A549 (cell line): ENCODE measurements around the gene TEX47.

Experiments
- CTCF ChIP-seq: fragments of >200 bp; sonication (Bioruptor Twin); formaldehyde crosslinking; IDR thresholded peaks from 3 replicates; pipeline ENCODE4 v1.5.1; 2016
- EP300 ChIP-seq, 2 experiments: fragments of >200 bp; sonication (Bioruptor Twin); formaldehyde crosslinking; IDR thresholded peaks; 2 replicates in 1 of 2; 3 replicates in 1 of 2; pipeline ENCODE4 v1.6.1; 2016 to 2017
- HMGXB4 ChIP-seq: fragments of 250-450 bp; sonication (Bioruptor Pico); IDR thresholded peaks from 2 replicates; pipeline ENCODE4 v1.5.0; 2021; ENCODE audit warnings: mild to moderate bottlenecking, moderate library complexity, borderline replicate concordance
- POLR2A ChIP-seq: IDR thresholded peaks from 2 replicates; pipeline ENCODE4 v1.6.1; 2012; ENCODE audit warnings: mild to moderate bottlenecking, low read length
- RAD21 ChIP-seq, 2 experiments: fragments of >200 bp in 1 of 2; sonication (Bioruptor Twin) in 1 of 2; formaldehyde crosslinking in 1 of 2; IDR thresholded peaks in 1 of 2; conservative IDR thresholded peaks in 1 of 2; 2 replicates in 1 of 2; 3 replicates in 1 of 2; pipeline ENCODE4 v1.6.1; 2012 to 2018; ENCODE audit warnings: inconsistent platforms in 1 of 2
- RFX5 ChIP-seq: fragments of 450-650 bp; IDR thresholded peaks from 2 replicates; pipeline ENCODE4 v1.7.1; 2014; ENCODE audit warnings: antibody characterized with exemption, mild to moderate bottlenecking, moderate library complexity
- USF2 ChIP-seq: fragments of 450-650 bp; IDR thresholded peaks from 2 replicates; pipeline ENCODE4 v1.6.1; 2014; ENCODE audit warnings: antibody characterized with exemption
- ZSCAN20 ChIP-seq: fragments of 250-450 bp; sonication (Bioruptor Pico); IDR thresholded peaks from 2 replicates; pipeline ENCODE4 v1.8.0; 2022; ENCODE audit warnings: mild to moderate bottlenecking, moderate library complexity

- TF ChIP-seq HMGXB4 (CRISPR knock-in tag) = no peak
- TF ChIP-seq CTCF = no peak
- TF ChIP-seq RFX5 = no peak
- no peak for TF ChIP-seq USF2
- TF ChIP-seq EP300 (IDR thresholded peaks at IDR 0.05) = no peak
- TF ChIP-seq RAD21 (conservative IDR thresholded peaks at IDR 0.05 in 1 of 2, IDR thresholded peaks at IDR 0.05 in 1 of 2) = no peak
- no peak for TF ChIP-seq ZSCAN20 (CRISPR knock-in tag)
- no peak for TF ChIP-seq POLR2A
These were observed 38.7 kb downstream of the TEX47 start for GRCh38 chr7:88756802-88757201.
